Measurements from ENCODE around the gene LRCH2. TPM values are rescaled to one million over a fixed set of nuclear protein-coding genes. Genes with fewer than 3 reads are reported as not detected.

Gene LRCH2
- total and polyA plus RNA-seq, 2 of the 13 experiments (the other 11 are each of a cell fraction or from before 2014, with no cell fraction given), result not detected

- H3K27ac ChIP-seq (ENCODE audit: extremely low read length, insufficient read depth, low read length), result no peak overlapping the region
- H3K9ac ChIP-seq (ENCODE audit: insufficient read depth, low read depth, low read length), result no peak overlapping the region
- ChIA-PET CTCF (ENCODE audit: low intra/inter-chr PET ratio, low total read pairs) (no interaction called here), POLR2A (no interaction called here)
- BruUV-seq (replicated peaks), result no TSS peak
- no peaks in the 10 kb centered on the region for H3K36me3 ChIP-seq (replicated peaks in 1 of 2; ENCODE audit: control insufficient read depth in 1 of 2, insufficient read depth in 2 of 2, low read length in 2 of 2)
- in situ Hi-C loops (cut with HindIII; ENCODE audit: extremely low pct_ligation_motif_present, low pct_unique_long_range_greater_than_20kb) (no loop called here), intact Hi-C loops (cut with micrococcal nuclease; ENCODE audit: unreplicated experiment) (no loop called here)
- no peak overlapping the region for H3K4me3 ChIP-seq (replicated peaks in 1 of 3; ENCODE audit: insufficient read depth in 1 of 3, low read depth in 2 of 3, low read length in 3 of 3)
- no peak overlapping the region for H2AFZ ChIP-seq (ENCODE audit: low read length)
- whole genome bisulfite sequencing (ENCODE audit: low lambda C conversion rate), result 85% methylated on average over 3 of the region's 3 CpGs
- no peaks in the 10 kb centered on the region for H3K79me2 ChIP-seq (ENCODE audit: insufficient read depth, low read length)
- ATAC-seq (no peak), DNase-seq (ENCODE audit: low spot score) (no peak), FAIRE-seq (no peak)
- H3K27me3 ChIP-seq (ENCODE audit: control insufficient read depth in 1 of 2, insufficient read depth in 2 of 2, low read length in 2 of 2), result no peaks in the 10 kb centered on the region
- H4K20me1 ChIP-seq (ENCODE audit: insufficient read depth, low read length), result no peaks in the 10 kb centered on the region
- no peak for TF ChIP-seq MED13 (CRISPR knock-in tag; IDR thresholded peaks at IDR 0.05)
- TF ChIP-seq ZNF615 (CRISPR knock-in tag; IDR thresholded peaks at IDR 0.05; ENCODE audit: borderline replicate concordance), result no peak
- TF ChIP-seq RORA (CRISPR knock-in tag; IDR thresholded peaks at IDR 0.05), result no peak
- no peak for TF ChIP-seq ZNF670 (CRISPR knock-in tag; IDR thresholded peaks at IDR 0.05; ENCODE audit: borderline replicate concordance)
- TF ChIP-seq ZNF180 (CRISPR knock-in tag; IDR thresholded peaks at IDR 0.05; ENCODE audit: borderline replicate concordance, low read depth), result no peak
- TF ChIP-seq ZNF253 (CRISPR knock-in tag; IDR thresholded peaks at IDR 0.05; ENCODE audit: borderline replicate concordance), result no peak
- TF ChIP-seq PRMT3 (CRISPR knock-in tag; IDR thresholded peaks at IDR 0.05; ENCODE audit: borderline replicate concordance, low read depth), result no peak
- no peak for TF ChIP-seq ZNF614 (CRISPR knock-in tag; IDR thresholded peaks at IDR 0.05; ENCODE audit: borderline replicate concordance)
- no peak for TF ChIP-seq MAF1 (CRISPR knock-in tag; IDR thresholded peaks at IDR 0.05; ENCODE audit: borderline replicate concordance)
- no peak for TF ChIP-seq ZNF121 (CRISPR knock-in tag; IDR thresholded peaks at IDR 0.05)
- H3K4me1 ChIP-seq (ENCODE audit: insufficient read depth, low read length), result no peaks in the 10 kb centered on the region
- H3K9me3 ChIP-seq (ENCODE audit: low read length), result no peaks in the 10 kb centered on the region
- H3K4me2 ChIP-seq (ENCODE audit: low read depth, low read length), result no peak overlapping the region
Observed at GRCh38 chrX:115260330-115260729, 26.4 kb upstream of the LRCH2 start.

Data from HepG2 (cell line).